Fibroblast of skin of right quadriceps (primary cell): Measurements from ENCODE around the gene ZBED3.
A peak's percentile ranks its signal among the peaks of the same experiment; 100 is the strongest.

Experiments used
- DNase-seq: peaks from one replicate; pipeline ENCODE4 v3.0.0-alpha.2; 2013

ZBED3 gene

DNA sequence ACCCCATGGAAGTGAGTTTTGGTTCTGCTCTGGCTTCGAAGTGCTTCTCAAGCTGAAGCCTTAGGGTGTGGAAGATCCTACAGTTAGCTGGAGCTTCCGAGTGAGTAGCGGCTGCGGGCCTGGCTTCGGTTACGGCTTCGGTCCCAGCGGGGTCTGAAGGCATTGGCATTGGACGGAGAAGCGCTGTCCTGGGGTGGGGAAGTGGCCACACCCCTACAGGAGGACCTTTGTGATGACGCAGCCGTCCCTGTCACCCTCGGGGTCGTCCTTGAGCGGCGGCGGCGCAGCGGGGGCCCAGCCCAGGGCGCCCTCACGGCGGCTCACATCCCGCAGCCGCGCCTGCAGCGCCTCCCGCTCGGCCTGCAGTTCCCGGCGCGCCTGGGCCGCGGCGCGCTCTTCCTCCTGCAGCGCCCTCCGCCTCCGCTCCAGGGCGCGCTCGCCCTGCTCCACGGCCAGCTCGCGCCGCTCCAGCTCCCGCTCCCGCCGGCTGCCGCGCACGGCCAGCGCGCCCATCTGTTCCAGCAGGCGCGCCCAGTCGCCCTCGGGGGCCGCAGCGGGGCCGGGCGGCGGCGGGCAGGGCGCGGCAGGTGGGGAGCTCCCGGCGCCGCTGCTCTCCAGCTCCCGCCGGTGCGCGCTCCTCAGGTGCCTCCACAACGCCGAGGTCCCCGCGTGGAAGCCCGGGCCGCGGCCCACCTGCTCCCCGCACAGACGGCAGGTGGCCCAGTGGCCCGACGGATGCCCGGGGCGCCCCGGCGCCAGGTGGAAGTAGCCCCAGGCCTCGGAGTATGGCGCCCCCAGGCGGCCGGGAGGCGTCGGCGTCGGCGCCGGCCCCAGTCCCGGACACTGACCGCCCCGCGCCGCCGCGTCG, 9.9 kb downstream of the ZBED3 start:
- DNase-seq, result peak; percentile 53

- no peak for DNase-seq
Measured at GRCh38 chr5:77074745-77075144, 12.3 kb downstream of the ZBED3 start.

DNA sequence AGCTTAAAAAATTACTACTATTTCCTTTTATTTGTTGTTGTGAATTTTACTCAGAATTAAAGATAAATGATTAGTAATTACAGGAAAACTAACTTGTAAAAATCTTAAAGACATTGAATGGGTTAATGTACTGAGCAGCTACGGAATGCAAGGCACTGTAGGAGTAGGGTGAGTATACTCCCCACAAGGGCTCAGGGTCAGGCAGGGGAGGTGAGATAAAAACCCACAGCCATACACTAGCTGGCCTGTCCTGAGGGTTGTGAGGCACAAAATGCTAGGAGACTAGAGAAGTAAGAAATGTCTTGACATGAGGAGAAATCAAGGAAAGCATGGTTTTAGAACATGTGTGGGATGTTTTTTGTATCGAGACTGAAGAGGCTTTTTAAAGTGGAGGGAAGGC, 13.4 kb downstream of the ZBED3 start:
- DNase-seq, result no peak

- peak; percentile 83 for DNase-seq
Measured at GRCh38 chr5:77066823-77067442, 20.2 kb downstream of the ZBED3 start.

DNA sequence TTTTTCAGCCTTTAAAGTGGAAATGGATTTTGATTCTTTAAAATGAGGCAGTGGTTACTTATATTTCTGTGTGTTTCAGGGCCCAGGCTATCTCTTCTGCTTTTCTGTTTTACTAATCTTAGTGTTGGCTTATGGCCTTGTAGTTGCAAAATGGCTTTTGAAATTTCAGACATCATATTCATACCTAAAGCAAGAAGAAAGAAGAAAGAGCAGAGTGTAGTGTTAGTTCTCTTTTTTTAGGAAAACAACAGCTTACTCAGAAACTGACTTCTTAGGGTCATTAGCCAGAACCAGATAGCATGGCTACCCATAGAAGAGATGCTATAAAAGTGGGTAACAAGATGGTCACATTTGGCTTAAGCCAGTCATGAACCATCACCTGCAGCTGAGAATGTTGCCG, 20.9 kb downstream of the ZBED3 start:
- DNase-seq, result no peak

DNA sequence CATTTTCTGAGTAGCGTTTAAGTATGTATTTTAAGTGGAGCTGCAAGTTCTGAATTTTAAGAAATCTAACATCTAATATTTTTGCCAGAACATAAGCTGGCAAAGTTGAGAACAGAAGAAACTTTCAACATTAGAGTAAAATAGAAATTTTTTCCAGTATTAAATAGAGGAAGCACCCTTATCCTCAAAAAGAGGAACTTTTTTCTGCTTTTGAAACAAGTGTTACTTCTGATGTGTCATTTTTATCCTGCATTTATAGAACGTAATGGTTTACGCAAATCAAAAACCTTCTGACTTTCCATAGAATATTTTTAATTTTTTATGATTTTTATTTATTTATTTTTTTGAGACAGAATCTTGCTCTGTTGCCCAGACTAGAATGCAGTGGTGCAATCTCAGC, 21.8 kb downstream of the ZBED3 start:
- DNase-seq, result no peak

- DNase-seq, result no peak
Measured at GRCh38 chr5:77064040-77064439, 23.0 kb downstream of the ZBED3 start.

DNA sequence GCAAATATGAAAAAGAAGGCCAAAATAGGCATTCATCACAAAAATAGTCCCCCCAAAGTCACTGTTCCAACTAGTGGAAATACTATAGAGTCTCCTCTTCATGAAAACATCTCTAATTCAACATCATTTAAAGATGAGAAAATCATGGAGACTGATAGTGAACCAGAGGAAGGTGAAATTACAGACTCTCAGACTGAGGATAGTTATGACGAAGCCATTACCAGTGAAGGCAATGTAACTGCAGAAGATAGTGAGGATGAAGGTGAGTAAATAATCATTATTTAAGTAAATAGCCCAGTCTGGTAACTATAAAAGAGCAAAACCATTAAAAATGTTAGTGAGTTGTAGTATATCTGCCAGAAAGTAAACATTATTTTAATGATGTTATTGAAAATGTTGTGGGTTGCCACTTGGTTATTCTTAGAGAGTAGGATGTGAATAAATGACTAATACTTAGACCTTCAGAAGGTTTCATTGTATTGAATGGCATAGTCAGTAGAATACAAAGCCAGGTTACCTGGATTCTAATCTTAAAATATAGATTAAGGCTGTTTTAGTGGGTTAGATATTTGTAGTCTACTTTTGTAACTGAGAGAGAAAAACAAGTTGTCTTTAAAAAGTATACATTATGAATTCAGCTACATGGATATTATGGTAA, 40.5 kb downstream of the ZBED3 start:
- DNase-seq, result no peak

DNA sequence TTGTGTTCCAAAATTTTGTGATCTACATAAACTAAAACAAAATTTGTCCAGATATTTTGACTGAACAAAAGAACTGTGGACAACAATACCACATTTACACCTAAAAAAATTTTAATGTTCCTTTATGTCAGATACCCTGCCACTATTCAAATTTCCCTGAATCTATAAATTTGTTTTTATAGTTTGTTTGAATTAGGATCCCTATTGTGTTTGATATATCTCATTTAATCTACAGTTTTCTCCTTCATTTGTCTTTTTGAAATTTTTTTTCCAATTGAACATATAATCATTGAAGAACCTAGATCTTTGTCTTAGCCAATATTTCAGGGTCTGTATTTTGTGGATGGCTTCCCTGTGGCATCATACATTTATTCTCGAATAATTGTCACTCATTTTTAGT, 51.1 kb downstream of the ZBED3 start:
- DNase-seq, result no peak

- DNase-seq, result no peak
Measured at GRCh38 chr5:77033338-77033737, 53.7 kb downstream of the ZBED3 start.

GRCh38 chr5:77032635-77033034, 54.5 kb downstream of the ZBED3 start:
- DNase-seq, result no peak

- no peak for DNase-seq
Measured at GRCh38 chr5:77031891-77032290, 55.2 kb downstream of the ZBED3 start.

DNA sequence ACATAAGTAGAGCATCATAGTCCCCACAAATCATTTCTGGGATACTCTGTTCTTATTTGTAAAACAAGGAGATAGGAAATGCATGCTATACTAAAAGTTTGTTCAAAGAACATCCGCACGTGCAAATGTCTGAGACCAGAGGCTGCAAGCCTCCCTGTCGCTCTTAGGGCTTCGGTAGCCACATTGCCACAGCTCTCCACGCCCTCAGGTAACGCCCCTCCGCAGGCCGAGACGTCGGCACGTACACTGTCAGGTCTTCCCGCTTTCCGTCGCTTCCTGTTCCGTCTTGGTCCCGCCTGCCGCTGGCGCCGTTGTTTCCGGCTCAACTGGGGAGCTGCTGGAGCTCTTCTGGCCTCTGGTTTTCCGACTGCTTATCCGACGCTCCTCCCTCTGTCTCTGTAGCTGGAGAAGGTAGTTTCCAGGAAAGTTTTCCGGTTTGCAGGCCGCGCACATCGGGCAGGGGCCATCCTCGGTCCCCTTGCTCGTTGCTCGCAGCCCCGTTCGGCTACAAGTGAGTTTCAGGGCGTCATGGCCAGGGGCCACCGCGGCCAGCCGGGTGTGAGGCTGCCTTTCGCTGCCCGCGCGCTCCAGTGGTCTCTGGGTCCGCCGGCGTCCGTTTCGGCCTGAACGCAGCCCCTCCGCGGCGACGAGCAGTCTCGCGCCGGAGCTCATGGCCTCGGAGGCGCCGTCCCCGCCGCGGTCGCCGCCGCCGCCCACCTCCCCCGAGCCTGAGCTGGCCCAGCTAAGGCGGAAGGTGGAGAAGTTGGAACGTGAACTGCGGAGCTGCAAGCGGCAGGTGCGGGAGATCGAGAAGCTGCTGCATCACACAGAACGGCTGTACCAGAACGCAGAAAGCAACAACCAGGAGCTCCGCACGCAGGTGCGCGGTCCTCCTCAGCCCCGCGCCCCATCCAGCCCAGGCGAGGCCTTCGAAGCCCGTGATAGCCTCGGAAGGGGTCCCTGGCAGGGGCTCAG, 56.7 kb downstream of the ZBED3 start, which contains the start of gene AGGF1:
Gene AGGF1 (plus strand): TSS at position 308 of the 975 bp plus-strand sequence. CDS start 363 bp downstream, at position 671.
- DNase-seq, result peak; percentile 93

GRCh38 chr5:77029376-77029885, 57.7 kb downstream of the ZBED3 start:
- DNase-seq, result no peak

DNA sequence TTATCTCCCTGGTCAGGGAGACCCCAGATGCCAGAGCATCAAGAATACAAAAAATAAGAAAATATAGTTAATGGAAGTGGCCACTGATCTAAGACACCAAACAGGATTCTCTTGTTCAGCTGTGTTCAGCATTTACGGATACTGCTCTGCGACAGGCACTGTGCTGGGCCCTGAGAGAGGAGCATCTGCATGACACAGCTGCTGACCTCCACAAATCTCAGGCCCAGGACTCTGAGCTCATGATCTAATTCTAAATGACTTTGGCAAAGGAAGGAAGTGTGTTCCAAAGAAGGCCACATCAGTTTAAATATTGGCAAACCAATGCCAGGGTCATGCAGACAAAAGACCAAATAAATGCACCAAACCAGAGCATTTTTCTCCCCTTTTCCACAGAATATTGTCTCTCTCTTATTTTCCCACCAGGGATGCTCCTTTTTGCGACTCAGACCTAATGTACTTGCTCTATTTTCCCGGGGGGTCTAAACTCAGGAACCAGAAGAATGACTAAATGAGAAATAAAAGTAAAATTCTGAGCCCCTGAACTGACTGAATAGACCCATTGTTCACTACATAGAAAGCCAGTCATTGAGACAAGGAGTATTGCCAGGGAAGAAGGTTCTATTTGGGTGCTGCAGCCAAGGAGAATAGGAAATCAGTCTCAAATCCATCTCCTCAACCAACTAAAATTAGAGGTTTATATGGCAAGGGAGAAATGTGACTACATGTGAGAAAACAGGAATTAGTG, 58.3 kb downstream of the ZBED3 start:
- no peak for DNase-seq

DNA sequence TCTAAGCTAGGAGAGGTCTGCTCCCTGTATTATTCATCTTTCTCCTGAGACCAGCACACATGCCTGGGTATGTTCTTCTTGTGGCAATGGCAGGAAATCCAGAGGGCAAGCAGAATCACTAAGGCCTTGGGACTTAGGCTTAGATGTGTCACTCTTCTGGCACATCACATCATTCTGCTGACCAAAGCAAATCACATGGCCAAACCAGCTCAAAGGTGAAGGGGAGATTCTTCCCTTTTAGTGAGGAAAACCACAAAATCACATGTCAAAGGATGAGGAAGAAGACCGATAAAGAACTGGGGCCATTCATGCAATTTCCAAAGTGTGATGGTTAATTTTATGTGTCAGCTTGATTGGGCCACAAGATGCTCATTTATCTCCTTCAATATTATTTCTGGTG, 62.6 kb downstream of the ZBED3 start:
- DNase-seq, result no peak

DNA sequence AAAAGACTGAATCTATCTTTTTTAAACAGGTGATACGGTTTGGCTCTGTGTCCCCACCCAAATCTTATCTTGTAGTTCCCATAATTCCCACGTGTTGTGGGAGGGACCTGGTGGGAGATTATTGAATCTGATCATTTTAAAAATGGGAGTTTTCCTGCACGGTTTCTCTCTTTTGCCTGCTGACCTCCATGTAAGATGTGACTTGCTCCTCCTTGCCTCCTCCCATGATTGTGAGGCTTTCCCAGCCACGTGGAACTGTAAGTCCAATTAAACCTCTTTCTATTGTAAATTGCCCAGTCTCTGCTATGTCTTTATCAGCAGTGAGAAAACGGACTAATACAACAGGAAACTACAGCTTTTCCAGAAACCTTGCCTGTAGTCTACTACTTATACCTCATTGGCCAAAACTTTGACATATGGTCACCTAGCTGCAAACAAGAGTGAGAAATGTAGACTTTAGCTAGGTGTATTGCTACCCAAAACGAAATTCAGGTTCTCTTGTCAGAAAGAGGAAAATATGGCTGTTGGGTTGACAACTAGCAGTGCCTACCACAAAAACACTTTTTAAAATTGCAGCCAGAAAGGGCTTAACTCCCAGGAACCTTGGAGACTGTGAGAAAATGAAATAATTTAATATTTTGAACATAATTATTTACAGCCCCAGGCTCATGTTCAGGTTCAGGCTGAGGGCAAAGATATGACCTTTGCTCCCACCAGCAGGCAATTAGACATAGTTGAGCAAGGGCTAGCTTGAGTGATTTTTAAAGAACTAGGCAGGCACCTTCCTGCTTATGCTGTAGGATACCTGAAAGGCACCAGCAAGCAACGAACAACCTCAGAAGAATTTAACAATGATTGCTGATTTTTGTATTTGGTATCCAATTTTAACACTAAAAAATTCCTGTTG, 64.3 kb downstream of the ZBED3 start:
- DNase-seq, result no peak
